Suprapubic skin (tissue), 4 donors: ENCODE measurements around the gene TRMT2A. TPM values are rescaled to one million over a fixed set of nuclear protein-coding genes. Genes with fewer than 3 reads are reported as not detected.

Experiments
- DNase-seq, 2 donors: peaks; one replicate each; pipeline ENCODE4 v3.0.0-alpha.2; 2019; ENCODE audit warnings: low spot score in 2 of 2
- H3K27ac ChIP-seq: fragments of 200-600 bp; sonication (generic); one replicate; pipeline ENCODE4 v1.5.1; 2019
- H3K27me3 ChIP-seq: fragments of 200-600 bp; sonication (generic); one replicate; pipeline ENCODE4 v1.5.1; 2019
- H3K36me3 ChIP-seq: fragments of 200-600 bp; sonication (generic); one replicate; pipeline ENCODE4 v1.5.1; 2019
- H3K4me1 ChIP-seq: fragments of 200-600 bp; sonication (generic); one replicate; pipeline ENCODE4 v1.5.1; 2019
- H3K4me3 ChIP-seq: fragments of 200-600 bp; sonication (generic); one replicate; pipeline ENCODE4 v1.5.1; 2019; ENCODE audit warnings: mild to moderate bottlenecking
- H3K9me3 ChIP-seq: fragments of 200-600 bp; sonication (generic); one replicate; pipeline ENCODE4 v1.5.1; 2019
- EP300 ChIP-seq: sonication (generic); formaldehyde crosslinking; IDR thresholded peaks from one replicate; pipeline ENCODE4 v1.6.1; 2017; ENCODE audit warnings: antibody characterized with exemption
- POLR2A ChIP-seq, 2 donors: fragments of 450-650 bp; IDR thresholded peaks; one replicate each; pipeline ENCODE4 v1.6.1; 2017; ENCODE audit warnings: antibody characterized with exemption in 2 of 2, mild to moderate bottlenecking in 2 of 2, moderate library complexity in 2 of 2
- POLR2AphosphoS5 ChIP-seq, 3 donors: sonication (generic); formaldehyde crosslinking; IDR thresholded peaks; one replicate each; pipeline ENCODE4 v1.6.1; 2017; ENCODE audit warnings: antibody characterized with exemption in 3 of 3
- WGBS: methylation state at CpG from one replicate; pipeline ENCODE4 v1.1.5; 2018; 5-methylcytosine and 5-hydroxymethylcytosine counted together
- total RNA-seq, 4 donors: library from RNA; depleted of rRNA; stranded (reverse); fragments of >200 nt; gene quantifications; one replicate each; pipeline ENCODE4 v1.1.0, GENCODE V29; 2016
- TF ChIP-seq, protein P1 (sequence below), 2 donors: fragments of 200-600 bp in 1 of 2; fragments of 450-650 bp in 1 of 2; sonication (generic) in 1 of 2; IDR thresholded peaks; one replicate each; pipeline ENCODE4 v1.5.1; 2016 to 2019; ENCODE audit warnings: antibody characterized with exemption in 2 of 2, mild to moderate bottlenecking in 1 of 2, moderate library complexity in 1 of 2

Gene TRMT2A
- total RNA-seq, 4 donors from 2014 or later, result 52.0 to 98.6 (median 55.7) TPM

DNA sequence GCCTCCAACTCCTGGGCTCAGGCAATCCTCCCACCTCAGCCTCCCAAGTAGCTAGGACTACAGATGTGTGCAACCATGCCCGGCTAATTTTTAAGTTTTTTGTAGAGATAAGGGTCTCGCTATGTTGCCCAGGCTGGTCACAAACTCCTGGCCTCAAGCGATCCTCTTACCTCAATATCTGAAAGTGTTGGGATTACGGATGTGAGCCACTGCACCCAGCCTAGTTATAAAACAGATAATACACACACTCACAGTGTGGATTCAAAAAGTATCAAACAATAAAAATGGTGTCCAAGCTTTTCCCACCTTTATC, 34.2 kb upstream of the TRMT2A start:
- Histone ChIP-seq H3K4me3 (no peak overlapping the region), H3K36me3 (peaks cover 12% of the 10 kb centered on the region), H3K27ac (no peak overlapping the region), H3K27me3 (no peaks in the 10 kb centered on the region), H3K9me3 (no peaks in the 10 kb centered on the region), H3K4me1 (peaks cover 12% of the 10 kb centered on the region)
- 90% methylated on average over 4 of the region's 4 CpGs for WGBS
- no peak for DNase-seq
- TF ChIP-seq POLR2A (IDR thresholded peaks at IDR 0.05) (no peak), EP300 (no peak), POLR2AphosphoS5 (IDR thresholded peaks at IDR 0.05) (no peak)
- TF ChIP-seq, protein P1, sequence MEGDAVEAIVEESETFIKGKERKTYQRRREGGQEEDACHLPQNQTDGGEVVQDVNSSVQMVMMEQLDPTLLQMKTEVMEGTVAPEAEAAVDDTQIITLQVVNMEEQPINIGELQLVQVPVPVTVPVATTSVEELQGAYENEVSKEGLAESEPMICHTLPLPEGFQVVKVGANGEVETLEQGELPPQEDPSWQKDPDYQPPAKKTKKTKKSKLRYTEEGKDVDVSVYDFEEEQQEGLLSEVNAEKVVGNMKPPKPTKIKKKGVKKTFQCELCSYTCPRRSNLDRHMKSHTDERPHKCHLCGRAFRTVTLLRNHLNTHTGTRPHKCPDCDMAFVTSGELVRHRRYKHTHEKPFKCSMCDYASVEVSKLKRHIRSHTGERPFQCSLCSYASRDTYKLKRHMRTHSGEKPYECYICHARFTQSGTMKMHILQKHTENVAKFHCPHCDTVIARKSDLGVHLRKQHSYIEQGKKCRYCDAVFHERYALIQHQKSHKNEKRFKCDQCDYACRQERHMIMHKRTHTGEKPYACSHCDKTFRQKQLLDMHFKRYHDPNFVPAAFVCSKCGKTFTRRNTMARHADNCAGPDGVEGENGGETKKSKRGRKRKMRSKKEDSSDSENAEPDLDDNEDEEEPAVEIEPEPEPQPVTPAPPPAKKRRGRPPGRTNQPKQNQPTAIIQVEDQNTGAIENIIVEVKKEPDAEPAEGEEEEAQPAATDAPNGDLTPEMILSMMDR (IDR thresholded peaks at IDR 0.05), result no peak

DNA sequence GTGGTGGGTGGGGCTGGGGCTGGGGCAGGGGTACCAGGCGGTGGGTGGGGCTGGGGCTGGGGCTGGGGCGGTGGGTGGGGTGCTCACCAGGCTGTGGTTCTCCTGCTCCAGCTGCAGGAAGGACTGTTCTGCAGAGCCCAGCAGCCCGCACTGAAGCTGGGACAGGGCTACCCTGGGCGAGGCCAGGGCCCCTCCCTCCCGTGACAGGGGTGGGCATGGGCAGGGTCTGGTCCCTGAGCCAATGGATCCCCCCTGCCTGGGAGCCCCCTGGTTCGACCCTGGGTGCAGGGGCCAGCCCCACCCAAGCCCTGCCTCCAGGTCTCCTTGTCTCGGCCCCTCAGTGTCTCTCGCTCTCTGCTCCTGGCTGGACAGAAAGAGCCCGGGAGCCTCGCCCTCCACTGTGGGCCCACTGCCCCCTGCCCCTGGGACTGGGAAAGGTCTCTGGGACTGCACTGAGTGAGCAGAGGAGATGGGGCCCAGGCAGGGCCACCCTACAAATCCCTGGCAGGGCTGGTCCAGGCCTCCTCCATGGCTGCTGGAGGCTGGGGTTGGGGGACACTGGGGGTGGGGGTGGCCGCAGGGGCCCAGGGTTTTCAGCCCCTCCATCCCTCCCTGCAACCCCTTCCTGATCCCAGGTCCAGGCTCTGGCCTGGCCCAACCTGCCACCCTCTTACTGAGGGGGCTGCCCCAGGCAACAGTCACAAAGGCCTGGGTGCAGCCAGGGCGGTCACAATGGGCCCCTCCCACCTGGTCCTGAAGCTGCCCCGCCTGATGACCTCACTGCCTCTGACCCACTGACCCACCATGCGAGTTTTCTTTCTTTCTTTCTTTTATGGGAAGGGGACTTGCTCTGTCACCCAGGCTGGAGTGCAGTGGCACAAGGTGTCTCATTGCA, 33.6 kb upstream of the TRMT2A start, which contains the start of gene CCDC188:
TSS of gene CCDC188 (minus strand) at position 675 of the 895 bp plus-strand sequence. CDS start at position 606, 69 bp downstream.
- peaks cover 12% of the 10 kb centered on the region for H3K4me1 ChIP-seq
- TF ChIP-seq, protein P1 (IDR thresholded peaks at IDR 0.05), result no peak
- no peak for TF ChIP-seq EP300
- no peak for TF ChIP-seq POLR2A (IDR thresholded peaks at IDR 0.05)
- no peak for TF ChIP-seq POLR2AphosphoS5 (IDR thresholded peaks at IDR 0.05)
- no peaks in the 10 kb centered on the region for H3K27me3 ChIP-seq
- H3K9me3 ChIP-seq, result no peaks in the 10 kb centered on the region
- no peak for DNase-seq
- H3K36me3 ChIP-seq, result peaks cover 17% of the 10 kb centered on the region
- WGBS, result 89% methylated on average over 4 of the region's 14 CpGs
- no peak within 1 kb of the TSS for H3K4me3 ChIP-seq
- H3K27ac ChIP-seq, result no peak within 1 kb of the TSS

DNA sequence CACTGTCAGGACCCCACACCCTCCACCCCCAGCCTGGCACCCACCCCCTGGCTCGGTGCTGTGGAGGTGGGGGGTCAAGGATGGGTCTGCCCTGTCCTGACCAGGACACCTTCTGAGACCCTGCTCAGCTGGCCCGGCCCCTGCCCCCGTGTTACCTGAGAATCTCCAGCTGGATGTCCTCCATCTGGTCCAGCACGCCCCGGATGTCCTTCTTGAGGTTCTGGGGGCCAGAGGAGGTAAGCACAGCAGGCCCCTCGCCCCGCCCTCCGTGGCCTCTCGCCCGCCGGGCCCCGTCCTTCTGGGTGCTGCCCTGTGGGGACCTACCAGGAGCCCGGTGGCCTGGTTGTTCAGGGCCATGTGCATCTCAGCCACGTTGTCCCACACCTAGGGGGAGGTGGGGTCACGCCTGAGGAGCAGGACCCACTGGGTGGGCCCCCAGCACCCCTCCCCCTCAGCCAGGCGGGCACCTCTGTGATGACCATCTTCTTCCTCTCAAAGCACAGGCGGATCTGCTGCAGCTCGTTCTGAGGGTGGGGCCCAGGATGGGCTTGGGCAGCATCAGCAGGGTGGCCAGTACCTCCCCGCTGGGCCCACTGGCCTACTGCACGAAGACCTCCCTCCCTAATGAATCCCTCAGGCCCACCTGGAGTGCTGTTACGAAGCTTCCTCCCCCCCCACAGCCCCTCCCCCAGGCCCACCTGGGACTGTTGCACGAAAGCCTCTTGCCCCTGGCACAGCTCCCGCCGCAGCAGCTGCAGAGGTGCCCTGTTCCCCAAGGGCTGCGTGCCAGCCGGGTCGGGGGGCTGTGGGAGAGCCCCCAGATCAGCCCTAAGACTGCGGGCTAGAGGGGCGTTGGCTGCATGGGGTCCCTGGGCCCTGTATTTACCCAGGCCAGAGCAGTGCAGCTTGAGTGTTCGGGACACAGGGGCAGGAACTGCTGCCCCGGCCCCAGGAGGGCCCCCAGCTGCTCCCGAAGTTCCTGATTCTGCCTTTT, 32.5 kb upstream of the TRMT2A start:
- Histone ChIP-seq H3K27ac (no peak overlapping the region), H3K36me3 (peaks cover 27% of the 10 kb centered on the region), H3K27me3 (no peaks in the 10 kb centered on the region), H3K4me1 (peaks cover 5% of the 10 kb centered on the region), H3K9me3 (no peaks in the 10 kb centered on the region), H3K4me3 (no peak overlapping the region)
- DNase-seq, result no peak
- 21% methylated on average over 6 of the region's 32 CpGs for whole genome bisulfite sequencing
- TF ChIP-seq POLR2A (IDR thresholded peaks at IDR 0.05) (no peak), POLR2AphosphoS5 (IDR thresholded peaks at IDR 0.05) (no peak), EP300 (no peak)
- TF ChIP-seq, protein P1 (IDR thresholded peaks at IDR 0.05), result no peak

DNA sequence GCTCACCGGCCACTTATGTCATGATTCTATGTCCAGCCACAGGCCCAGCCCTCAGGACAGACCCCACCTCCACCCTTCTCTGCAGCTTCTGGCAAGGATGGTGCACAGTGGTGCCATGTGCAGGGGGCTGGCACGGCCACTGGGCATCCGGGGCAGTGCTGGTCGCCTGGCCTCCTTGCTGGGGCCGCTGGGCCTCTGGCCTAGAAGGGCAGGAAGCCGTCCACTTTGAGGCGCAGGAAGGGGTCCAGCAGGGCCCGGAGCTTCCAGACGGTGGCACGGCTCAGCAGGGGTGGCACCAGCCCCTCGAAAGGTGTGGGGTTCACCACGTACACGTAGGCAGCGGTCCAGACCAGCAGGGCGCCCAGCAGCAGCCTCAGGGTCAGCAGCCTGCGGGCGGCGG, 31.4 kb upstream of the TRMT2A start:
- H3K4me3 ChIP-seq, result no peak overlapping the region
- H3K36me3 ChIP-seq, result peaks cover 39% of the 10 kb centered on the region
- H3K27me3 ChIP-seq, result no peaks in the 10 kb centered on the region
- no peak overlapping the region for H3K27ac ChIP-seq
- no peak for DNase-seq
- no peak for TF ChIP-seq EP300
- TF ChIP-seq, protein P1 (IDR thresholded peaks at IDR 0.05), result no peak
- no peak for TF ChIP-seq POLR2A (IDR thresholded peaks at IDR 0.05)
- no peak for TF ChIP-seq POLR2AphosphoS5 (IDR thresholded peaks at IDR 0.05)
- no peaks in the 10 kb centered on the region for H3K9me3 ChIP-seq
- 100% methylated on average over 1 of the region's 18 CpGs for WGBS
- H3K4me1 ChIP-seq, result no peaks in the 10 kb centered on the region
